Measurements from ENCODE around the gene C19orf73.

DNA sequence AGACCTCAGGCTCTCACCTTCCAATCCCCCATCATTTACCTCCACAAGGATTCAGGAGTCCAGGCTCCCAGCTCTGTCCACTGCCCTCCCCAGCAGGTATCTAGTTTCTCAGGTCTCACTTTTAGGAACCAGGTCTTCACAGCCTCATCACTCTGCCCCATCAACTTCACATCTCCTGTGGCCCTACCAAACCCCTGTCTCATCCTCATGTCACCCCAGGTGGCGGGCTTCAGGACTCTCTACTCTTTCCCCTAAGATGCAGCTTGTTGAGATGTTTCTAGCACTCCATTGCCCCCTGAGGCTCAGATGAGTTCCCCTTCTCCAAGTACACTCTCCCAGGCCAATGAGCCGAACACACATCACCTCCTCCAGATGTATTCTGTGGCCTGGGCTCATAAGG, 1.9 kb upstream of the C19orf73 start:
- TF ChIP-seq YY1 (IDR thresholded peaks at IDR 0.05; ENCODE audit: insufficient read depth, insufficient read length) = no peak
- TF ChIP-seq ZNF274 (IDR thresholded peaks at IDR 0.05; ENCODE audit: low read depth, low read length) = no peak
- TF ChIP-seq SUZ12 (IDR thresholded peaks at IDR 0.05; ENCODE audit: extremely low read depth, insufficient read depth, insufficient read length) = no peak

Data from NT2/D1 (cell line).